GM12878 (cell line): ENCODE results near the gene RAD52. TPM values are rescaled to one million over a fixed set of nuclear protein-coding genes. Genes with fewer than 3 reads are reported as not detected.

Source experiments
- BHLHE40 ChIP-seq, 2 experiments: fragments of 450-650 bp in 1 of 2; IDR thresholded peaks; 2 replicates each; pipeline ENCODE4 v1.6.1; 2011 to 2017; ENCODE audit warnings: low read depth in 2 of 2, borderline replicate concordance in 1 of 2, improper control_type of control experiment in 1 of 2, low read length in 1 of 2, mild to moderate bottlenecking in 1 of 2
- BMI1 ChIP-seq: fragments of 450-650 bp; IDR thresholded peaks from 2 replicates; pipeline ENCODE4 v1.6.1; 2016; ENCODE audit warnings: mild to moderate bottlenecking, moderate library complexity, borderline replicate concordance
- CEBPB ChIP-seq, 2 experiments: fragments of 150-350 bp in 1 of 2; IDR thresholded peaks; 2 replicates each; pipeline ENCODE4 v1.6.1; 2012 to 2014; ENCODE audit warnings: low read depth in 2 of 2, low read length in 2 of 2, borderline replicate concordance in 1 of 2, inconsistent platforms in 1 of 2
- CHD2 ChIP-seq: IDR thresholded peaks from 2 replicates; pipeline ENCODE4 v1.6.1; 2011; ENCODE audit warnings: low read depth, low read length, improper control_type of control experiment, borderline replicate concordance
- EED ChIP-seq: sonication (generic); IDR thresholded peaks from 2 replicates; pipeline ENCODE4 v1.6.1; 2016; ENCODE audit warnings: antibody characterized with exemption, low read depth
- ESRRA ChIP-seq: IDR thresholded peaks from 2 replicates; pipeline ENCODE4 v1.6.1; 2012; ENCODE audit warnings: mild to moderate bottlenecking, low read length, improper control_type of control experiment
- GABPA ChIP-seq: IDR thresholded peaks from 2 replicates; pipeline ENCODE4 v1.6.1; 2014; ENCODE audit warnings: antibody characterized with exemption, low read depth, mild to moderate bottlenecking, inconsistent platforms
- GATAD2B ChIP-seq: fragments of 450-650 bp; conservative IDR thresholded peaks from 2 replicates; pipeline ENCODE4 v1.6.1; 2017; ENCODE audit warnings: low read depth, mild to moderate bottlenecking, moderate library complexity
- IRF4 ChIP-seq: IDR thresholded peaks from 2 replicates; pipeline ENCODE4 v1.6.1; 2011; ENCODE audit warnings: low read depth, low read length
- JUND ChIP-seq: IDR thresholded peaks from 2 replicates; pipeline ENCODE4 v1.6.1; 2012; ENCODE audit warnings: low read depth, mild to moderate bottlenecking, low read length, improper control_type of control experiment, moderate library complexity
- MTA2 ChIP-seq: fragments of 450-650 bp; IDR thresholded peaks from 2 replicates; pipeline ENCODE4 v1.6.1; 2016; ENCODE audit warnings: low read depth, mild to moderate bottlenecking, moderate library complexity
- NR2F1 ChIP-seq: fragments of 450-650 bp; conservative IDR thresholded peaks from 2 replicates; pipeline ENCODE4 v1.6.1; 2017; ENCODE audit warnings: mild to moderate bottlenecking
- POU2F2 ChIP-seq: IDR thresholded peaks from 3 replicates; pipeline ENCODE4 v1.6.1; 2011; ENCODE audit warnings: low read depth, mild to moderate bottlenecking, low read length, borderline replicate concordance
- SMARCA5 ChIP-seq: fragments of 450-650 bp; IDR thresholded peaks from 2 replicates; pipeline ENCODE4 v1.6.1; 2017; ENCODE audit warnings: mild to moderate bottlenecking
- SREBF1 ChIP-seq: IDR thresholded peaks from 2 replicates; pipeline ENCODE4 v1.6.1; 2012; ENCODE audit warnings: mild to moderate bottlenecking, low read length
- STAT3 ChIP-seq: IDR thresholded peaks from 2 replicates; pipeline ENCODE4 v1.6.1; 2011; ENCODE audit warnings: low read depth, low read length, improper control_type of control experiment
- YBX1 ChIP-seq: fragments of 450-650 bp; IDR thresholded peaks from 2 replicates; pipeline ENCODE4 v1.6.1; 2016; ENCODE audit warnings: antibody characterized with exemption
- ZNF217 ChIP-seq: fragments of 450-650 bp; IDR thresholded peaks from 2 replicates; pipeline ENCODE4 v1.6.1; 2017; ENCODE audit warnings: antibody characterized with exemption, mild to moderate bottlenecking
- ZNF24 ChIP-seq: fragments of 450-650 bp; IDR thresholded peaks from 2 replicates; pipeline ENCODE4 v1.6.1; 2017; ENCODE audit warnings: antibody characterized with exemption, mild to moderate bottlenecking
- polyA plus RNA-seq, 11 experiments: library from polyadenylated mRNA; depleted of rRNA in 4 of 11; unstranded in 6 of 11; stranded (reverse) in 5 of 11; fragments of >200 nt; fragmentation: Nextera tagmentation in 4 of 11; fragmentation: Illumina TruSeq in 1 of 11; extraction: Ambion mirVana in 4 of 11; extraction: Trizol in 1 of 11; gene quantifications; 1 replicate in 1 of 11; 2 replicates in 10 of 11; pipeline versions ENCODE4 v1.2.1 to v1.2.3, GENCODE V29; 2011 to 2016; ENCODE audit warnings: inconsistent platforms in 2 of 11, missing spikeins in 2 of 11, low read depth in 1 of 11
- total RNA-seq, 4 experiments: library from RNA; depleted of rRNA in 3 of 4; stranded (reverse); fragments of >200 nt in 3 of 4; fragmentation: Illumina TruSeq in 1 of 4; extraction: Trizol in 1 of 4; gene quantifications; 2 replicates each; pipeline versions ENCODE4 v1.2.1 to v1.2.3, GENCODE V29; 2013 to 2021
- TF ChIP-seq, protein P1 (sequence below): fragments of 450-650 bp; IDR thresholded peaks from 2 replicates; pipeline ENCODE4 v1.6.1; 2017; ENCODE audit warnings: mild to moderate bottlenecking, moderate library complexity
- TF ChIP-seq, protein P2 (sequence below): fragments of 450-650 bp; IDR thresholded peaks from 2 replicates; pipeline ENCODE4 v1.6.1; 2016; ENCODE audit warnings: mild to moderate bottlenecking, moderate library complexity, borderline replicate concordance
- TF ChIP-seq, protein P3 (sequence below): IDR thresholded peaks from 2 replicates; pipeline ENCODE4 v1.6.1; 2012; ENCODE audit warnings: low read length, inconsistent platforms

Gene RAD52
- total and polyA plus RNA-seq, 10 of the 15 experiments (the other 5 are each of a cell fraction or from before 2014, with no cell fraction given): 2.0 to 15.7 (median 8.9) TPM

DNA sequence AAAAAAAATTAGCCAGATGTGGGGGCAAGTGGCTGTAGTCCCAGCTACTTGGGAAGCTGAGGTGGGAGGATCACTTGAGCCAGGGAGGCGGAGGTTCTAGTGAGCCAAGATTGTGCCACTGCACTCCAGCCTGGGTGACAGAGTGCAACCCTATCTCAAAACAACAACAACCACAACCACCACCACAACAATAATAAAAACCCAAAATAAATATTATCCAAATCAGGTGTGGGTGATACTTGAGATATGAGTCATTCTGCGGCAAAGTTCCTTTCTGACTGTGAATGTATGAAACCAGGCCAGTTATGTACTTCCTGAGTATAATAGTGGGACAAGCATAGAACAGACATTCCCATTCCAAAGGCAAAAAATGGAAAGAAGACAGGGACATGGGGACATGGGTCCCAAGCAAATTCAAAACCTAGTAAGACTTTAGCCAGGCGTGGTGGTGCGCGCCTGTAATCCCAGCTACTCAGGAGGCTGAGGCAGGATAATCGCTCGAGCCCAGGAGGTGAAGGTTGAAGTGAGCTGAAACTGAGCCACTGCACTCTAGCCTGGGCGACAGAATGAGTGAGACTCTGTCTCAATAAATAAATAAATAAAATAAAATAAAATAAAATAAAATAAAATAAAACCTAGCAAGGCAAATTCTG is 31.8 kb upstream of the RAD52 start (continued):
- TF ChIP-seq, protein P1, sequence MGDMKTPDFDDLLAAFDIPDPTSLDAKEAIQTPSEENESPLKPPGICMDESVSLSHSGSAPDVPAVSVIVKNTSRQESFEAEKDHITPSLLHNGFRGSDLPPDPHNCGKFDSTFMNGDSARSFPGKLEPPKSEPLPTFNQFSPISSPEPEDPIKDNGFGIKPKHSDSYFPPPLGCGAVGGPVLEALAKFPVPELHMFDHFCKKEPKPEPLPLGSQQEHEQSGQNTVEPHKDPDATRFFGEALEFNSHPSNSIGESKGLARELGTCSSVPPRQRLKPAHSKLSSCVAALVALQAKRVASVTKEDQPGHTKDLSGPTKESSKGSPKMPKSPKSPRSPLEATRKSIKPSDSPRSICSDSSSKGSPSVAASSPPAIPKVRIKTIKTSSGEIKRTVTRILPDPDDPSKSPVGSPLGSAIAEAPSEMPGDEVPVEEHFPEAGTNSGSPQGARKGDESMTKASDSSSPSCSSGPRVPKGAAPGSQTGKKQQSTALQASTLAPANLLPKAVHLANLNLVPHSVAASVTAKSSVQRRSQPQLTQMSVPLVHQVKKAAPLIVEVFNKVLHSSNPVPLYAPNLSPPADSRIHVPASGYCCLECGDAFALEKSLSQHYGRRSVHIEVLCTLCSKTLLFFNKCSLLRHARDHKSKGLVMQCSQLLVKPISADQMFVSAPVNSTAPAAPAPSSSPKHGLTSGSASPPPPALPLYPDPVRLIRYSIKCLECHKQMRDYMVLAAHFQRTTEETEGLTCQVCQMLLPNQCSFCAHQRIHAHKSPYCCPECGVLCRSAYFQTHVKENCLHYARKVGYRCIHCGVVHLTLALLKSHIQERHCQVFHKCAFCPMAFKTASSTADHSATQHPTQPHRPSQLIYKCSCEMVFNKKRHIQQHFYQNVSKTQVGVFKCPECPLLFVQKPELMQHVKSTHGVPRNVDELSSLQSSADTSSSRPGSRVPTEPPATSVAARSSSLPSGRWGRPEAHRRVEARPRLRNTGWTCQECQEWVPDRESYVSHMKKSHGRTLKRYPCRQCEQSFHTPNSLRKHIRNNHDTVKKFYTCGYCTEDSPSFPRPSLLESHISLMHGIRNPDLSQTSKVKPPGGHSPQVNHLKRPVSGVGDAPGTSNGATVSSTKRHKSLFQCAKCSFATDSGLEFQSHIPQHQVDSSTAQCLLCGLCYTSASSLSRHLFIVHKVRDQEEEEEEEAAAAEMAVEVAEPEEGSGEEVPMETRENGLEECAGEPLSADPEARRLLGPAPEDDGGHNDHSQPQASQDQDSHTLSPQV: no peak
- TF ChIP-seq ZNF217 (peak; percentile 78), CHD2 (no peak), ZNF24 (0 out of 2 replicates have a peak, but pooled peaks have one; percentile 26), YBX1 (no peak), GABPA (no peak), SREBF1 (no peak), SMARCA5 (no peak), POU2F2 (peak; percentile 70; the same call in 2 of the 3 replicates), CEBPB (IDR thresholded peaks at IDR 0.05; ENCODE audit: borderline replicate concordance in 1 of 2, low read depth in 2 of 2, low read length in 2 of 2) (0 out of 4 replicates have a peak, but pooled peaks of 1 of the 2 experiments have one; percentile 23), GATAD2B (peak; percentile 53; the same call in 1 of the 2 replicates), BMI1 (no peak), STAT3 (no peak), MTA2 (peak; percentile 64), JUND (peak; percentile 81), ESRRA (no peak), NR2F1 (peak; percentile 74), IRF4 (peak; percentile 76; the same call in 1 of the 2 replicates), BHLHE40 (IDR thresholded peaks at IDR 0.05; ENCODE audit: borderline replicate concordance in 1 of 2, low read depth in 2 of 2, low read length in 1 of 2) (peak in 1 of 2 experiments; percentile 31; a peak in 1 of 4 replicates), EED (peak; percentile 81)
- TF ChIP-seq, protein P2, sequence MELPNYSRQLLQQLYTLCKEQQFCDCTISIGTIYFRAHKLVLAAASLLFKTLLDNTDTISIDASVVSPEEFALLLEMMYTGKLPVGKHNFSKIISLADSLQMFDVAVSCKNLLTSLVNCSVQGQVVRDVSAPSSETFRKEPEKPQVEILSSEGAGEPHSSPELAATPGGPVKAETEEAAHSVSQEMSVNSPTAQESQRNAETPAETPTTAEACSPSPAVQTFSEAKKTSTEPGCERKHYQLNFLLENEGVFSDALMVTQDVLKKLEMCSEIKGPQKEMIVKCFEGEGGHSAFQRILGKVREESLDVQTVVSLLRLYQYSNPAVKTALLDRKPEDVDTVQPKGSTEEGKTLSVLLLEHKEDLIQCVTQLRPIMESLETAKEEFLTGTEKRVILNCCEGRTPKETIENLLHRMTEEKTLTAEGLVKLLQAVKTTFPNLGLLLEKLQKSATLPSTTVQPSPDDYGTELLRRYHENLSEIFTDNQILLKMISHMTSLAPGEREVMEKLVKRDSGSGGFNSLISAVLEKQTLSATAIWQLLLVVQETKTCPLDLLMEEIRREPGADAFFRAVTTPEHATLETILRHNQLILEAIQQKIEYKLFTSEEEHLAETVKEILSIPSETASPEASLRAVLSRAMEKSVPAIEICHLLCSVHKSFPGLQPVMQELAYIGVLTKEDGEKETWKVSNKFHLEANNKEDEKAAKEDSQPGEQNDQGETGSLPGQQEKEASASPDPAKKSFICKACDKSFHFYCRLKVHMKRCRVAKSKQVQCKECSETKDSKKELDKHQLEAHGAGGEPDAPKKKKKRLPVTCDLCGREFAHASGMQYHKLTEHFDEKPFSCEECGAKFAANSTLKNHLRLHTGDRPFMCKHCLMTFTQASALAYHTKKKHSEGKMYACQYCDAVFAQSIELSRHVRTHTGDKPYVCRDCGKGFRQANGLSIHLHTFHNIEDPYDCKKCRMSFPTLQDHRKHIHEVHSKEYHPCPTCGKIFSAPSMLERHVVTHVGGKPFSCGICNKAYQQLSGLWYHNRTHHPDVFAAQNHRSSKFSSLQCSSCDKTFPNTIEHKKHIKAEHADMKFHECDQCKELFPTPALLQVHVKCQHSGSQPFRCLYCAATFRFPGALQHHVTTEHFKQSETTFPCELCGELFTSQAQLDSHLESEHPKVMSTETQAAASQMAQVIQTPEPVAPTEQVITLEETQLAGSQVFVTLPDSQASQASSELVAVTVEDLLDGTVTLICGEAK: no peak
- TF ChIP-seq, protein P3, sequence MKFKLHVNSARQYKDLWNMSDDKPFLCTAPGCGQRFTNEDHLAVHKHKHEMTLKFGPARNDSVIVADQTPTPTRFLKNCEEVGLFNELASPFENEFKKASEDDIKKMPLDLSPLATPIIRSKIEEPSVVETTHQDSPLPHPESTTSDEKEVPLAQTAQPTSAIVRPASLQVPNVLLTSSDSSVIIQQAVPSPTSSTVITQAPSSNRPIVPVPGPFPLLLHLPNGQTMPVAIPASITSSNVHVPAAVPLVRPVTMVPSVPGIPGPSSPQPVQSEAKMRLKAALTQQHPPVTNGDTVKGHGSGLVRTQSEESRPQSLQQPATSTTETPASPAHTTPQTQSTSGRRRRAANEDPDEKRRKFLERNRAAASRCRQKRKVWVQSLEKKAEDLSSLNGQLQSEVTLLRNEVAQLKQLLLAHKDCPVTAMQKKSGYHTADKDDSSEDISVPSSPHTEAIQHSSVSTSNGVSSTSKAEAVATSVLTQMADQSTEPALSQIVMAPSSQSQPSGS: 0 out of 2 replicates have a peak, but pooled peaks have one; percentile 20
